Astrocyte (in vitro differentiated cells and primary cell): ENCODE results near the gene NPR1.

Source experiments
- EZH2 ChIP-seq: IDR thresholded peaks from 2 replicates; pipeline ENCODE4 v1.6.1; 2012; ENCODE audit warnings: mild to moderate bottlenecking, low read length, inconsistent platforms; ENCODE audit not compliant: insufficient read depth
- TF ChIP-seq, protein P1 (sequence below): IDR thresholded peaks from 2 replicates; pipeline ENCODE4 v1.5.1; 2011; ENCODE audit warnings: low read depth, mild to moderate bottlenecking, inconsistent platforms, low read length, moderate library complexity; ENCODE audit not compliant: insufficient read depth

- TF ChIP-seq, protein P1, sequence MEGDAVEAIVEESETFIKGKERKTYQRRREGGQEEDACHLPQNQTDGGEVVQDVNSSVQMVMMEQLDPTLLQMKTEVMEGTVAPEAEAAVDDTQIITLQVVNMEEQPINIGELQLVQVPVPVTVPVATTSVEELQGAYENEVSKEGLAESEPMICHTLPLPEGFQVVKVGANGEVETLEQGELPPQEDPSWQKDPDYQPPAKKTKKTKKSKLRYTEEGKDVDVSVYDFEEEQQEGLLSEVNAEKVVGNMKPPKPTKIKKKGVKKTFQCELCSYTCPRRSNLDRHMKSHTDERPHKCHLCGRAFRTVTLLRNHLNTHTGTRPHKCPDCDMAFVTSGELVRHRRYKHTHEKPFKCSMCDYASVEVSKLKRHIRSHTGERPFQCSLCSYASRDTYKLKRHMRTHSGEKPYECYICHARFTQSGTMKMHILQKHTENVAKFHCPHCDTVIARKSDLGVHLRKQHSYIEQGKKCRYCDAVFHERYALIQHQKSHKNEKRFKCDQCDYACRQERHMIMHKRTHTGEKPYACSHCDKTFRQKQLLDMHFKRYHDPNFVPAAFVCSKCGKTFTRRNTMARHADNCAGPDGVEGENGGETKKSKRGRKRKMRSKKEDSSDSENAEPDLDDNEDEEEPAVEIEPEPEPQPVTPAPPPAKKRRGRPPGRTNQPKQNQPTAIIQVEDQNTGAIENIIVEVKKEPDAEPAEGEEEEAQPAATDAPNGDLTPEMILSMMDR, result no peak
- TF ChIP-seq EZH2, result no peak
These were observed 55.5 kb downstream of the NPR1 start for GRCh38 chr1:153733970-153734369.
